ENCODE results near the gene SCGB2B2. TPM values are rescaled to one million over a fixed set of nuclear protein-coding genes. Genes with fewer than 3 reads are reported as not detected.
A peak's percentile ranks its signal among the peaks of the same experiment; 100 is the strongest.

SCGB2B2 gene
- total and polyA plus RNA-seq, 7 donors = 0.13 to 1.1 (median 0.21) TPM

DNA sequence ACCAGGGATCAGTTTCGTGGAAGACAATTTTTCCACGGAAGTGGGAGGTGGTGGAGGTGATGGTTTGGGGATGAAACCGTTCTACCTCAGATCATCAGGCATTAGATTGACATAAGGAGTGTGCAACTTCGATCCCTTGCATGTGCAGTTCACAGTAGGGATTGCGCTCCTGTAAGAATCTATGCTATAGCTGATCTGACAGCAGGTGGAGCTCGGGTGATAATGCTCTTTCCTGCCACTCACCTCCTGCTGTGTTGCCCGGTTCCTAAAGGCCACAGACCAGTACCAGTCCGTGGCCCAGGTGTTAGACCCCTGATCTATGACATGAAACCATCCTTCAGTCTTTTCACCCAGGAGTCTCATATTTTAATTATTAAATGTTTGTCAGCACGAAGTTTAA lies 4.5 kb upstream of the SCGB2B2 start:
- TF ChIP-seq, protein P1, sequence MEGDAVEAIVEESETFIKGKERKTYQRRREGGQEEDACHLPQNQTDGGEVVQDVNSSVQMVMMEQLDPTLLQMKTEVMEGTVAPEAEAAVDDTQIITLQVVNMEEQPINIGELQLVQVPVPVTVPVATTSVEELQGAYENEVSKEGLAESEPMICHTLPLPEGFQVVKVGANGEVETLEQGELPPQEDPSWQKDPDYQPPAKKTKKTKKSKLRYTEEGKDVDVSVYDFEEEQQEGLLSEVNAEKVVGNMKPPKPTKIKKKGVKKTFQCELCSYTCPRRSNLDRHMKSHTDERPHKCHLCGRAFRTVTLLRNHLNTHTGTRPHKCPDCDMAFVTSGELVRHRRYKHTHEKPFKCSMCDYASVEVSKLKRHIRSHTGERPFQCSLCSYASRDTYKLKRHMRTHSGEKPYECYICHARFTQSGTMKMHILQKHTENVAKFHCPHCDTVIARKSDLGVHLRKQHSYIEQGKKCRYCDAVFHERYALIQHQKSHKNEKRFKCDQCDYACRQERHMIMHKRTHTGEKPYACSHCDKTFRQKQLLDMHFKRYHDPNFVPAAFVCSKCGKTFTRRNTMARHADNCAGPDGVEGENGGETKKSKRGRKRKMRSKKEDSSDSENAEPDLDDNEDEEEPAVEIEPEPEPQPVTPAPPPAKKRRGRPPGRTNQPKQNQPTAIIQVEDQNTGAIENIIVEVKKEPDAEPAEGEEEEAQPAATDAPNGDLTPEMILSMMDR (IDR thresholded peaks at IDR 0.05) = no peak
- H3K36me3 ChIP-seq (ENCODE audit: insufficient read depth in 1 of 2, low read depth in 1 of 2) = peaks cover 9 to 73% of the 10 kb centered on the region in 2 donors
- 95 to 97% (median 96%) methylated on average over 9 of the region's 9 CpGs for WGBS, 3 donors
- intact Hi-C loops (cut with DNase I) = no loop called here
- no peaks in the 10 kb centered on the region for H3K27me3 ChIP-seq (ENCODE audit: insufficient read depth in 3 of 3, low read length in 2 of 3)
- ATAC-seq (no peak), DNase-seq (no peak)
- peaks cover 15% of the 10 kb centered on the region for H3K4me1 ChIP-seq
- H3K9me3 ChIP-seq = peaks cover 25% of the 10 kb centered on the region
- no peak overlapping the region for H3K27ac ChIP-seq
- H3K4me3 ChIP-seq = no peak overlapping the region

DNA sequence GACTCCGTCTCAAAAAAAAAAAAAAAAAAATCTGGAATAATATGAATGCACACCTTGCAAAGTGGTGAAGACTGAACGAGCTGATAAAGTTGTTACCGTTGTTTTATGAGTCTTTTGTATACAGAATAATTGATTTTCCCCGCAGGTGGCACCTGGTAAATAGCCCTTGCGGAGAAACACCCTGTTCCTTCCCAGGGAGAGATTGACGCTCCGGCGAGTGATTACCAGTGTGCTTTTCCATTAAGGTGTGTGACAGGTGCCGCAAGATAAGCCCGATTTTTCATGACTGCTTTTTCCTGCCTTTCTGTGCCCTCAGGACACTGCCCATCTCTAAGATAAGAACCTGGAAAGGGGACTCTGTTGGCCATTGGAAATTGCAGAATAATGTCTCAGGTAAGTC lies 1.5 kb upstream of the SCGB2B2 start:
- H3K4me3 ChIP-seq = peak overlapping the region; percentile 83
- TF ChIP-seq, protein P1 (IDR thresholded peaks at IDR 0.05) = no peak
- H3K27me3 ChIP-seq (ENCODE audit: insufficient read depth in 3 of 3, low read length in 2 of 3) = no peaks in the 10 kb centered on the region
- 38 to 51% (median 43%) methylated on average over 10 of the region's 10 CpGs for WGBS, 3 donors
- H3K36me3 ChIP-seq (ENCODE audit: insufficient read depth in 1 of 2, low read depth in 1 of 2) = peaks cover 9 to 48% of the 10 kb centered on the region in 2 donors
- peak overlapping the region; percentile 98 for H3K27ac ChIP-seq
- intact Hi-C loops (cut with DNase I) = loop anchor here (5.0 to 10.0 kb wide), 2 partner anchors 36 to 56 kb away; partner anchors contain the start of gene ZNF181 (in 1 of the 2)
- DNase-seq = no peak
- peaks cover 9% of the 10 kb centered on the region for H3K9me3 ChIP-seq
- H3K4me1 ChIP-seq = peaks cover 40% of the 10 kb centered on the region
- no peak for ATAC-seq

DNA sequence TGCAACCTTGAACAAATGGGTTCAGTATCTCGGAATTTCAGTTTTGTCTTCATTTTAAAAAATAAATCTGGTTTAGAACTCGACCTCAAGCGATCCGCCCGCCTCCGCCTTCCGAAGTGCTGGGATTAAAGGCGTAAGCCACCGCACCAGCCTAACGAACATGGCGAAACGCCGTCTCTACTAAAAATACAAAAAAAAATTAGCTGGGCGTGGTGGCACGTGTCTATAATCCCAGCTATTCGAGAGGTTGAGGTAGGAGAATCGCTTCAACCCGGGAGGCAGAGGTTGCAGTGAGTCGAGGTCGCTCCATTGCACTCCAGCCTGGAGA lies 1.1 kb upstream of the SCGB2B2 start:
- DNase-seq (no peak), ATAC-seq (peak in 1 of 4 donors; percentile 9)
- peak overlapping the region; percentile 83 for H3K4me3 ChIP-seq
- WGBS, 3 donors = 1 to 2% (median 1%) methylated on average over 20 of the region's 20 CpGs
- H3K9me3 ChIP-seq = peaks cover 9% of the 10 kb centered on the region
- H3K27me3 ChIP-seq (ENCODE audit: insufficient read depth in 3 of 3, low read length in 2 of 3) = no peaks in the 10 kb centered on the region
- peaks cover 44% of the 10 kb centered on the region for H3K4me1 ChIP-seq
- peaks cover 9 to 44% of the 10 kb centered on the region in 2 donors for H3K36me3 ChIP-seq (ENCODE audit: insufficient read depth in 1 of 2, low read depth in 1 of 2)
- TF ChIP-seq, protein P1 (IDR thresholded peaks at IDR 0.05) = no peak
- intact Hi-C loops (cut with DNase I) = loop anchor here (5.0 to 10.0 kb wide), 2 partner anchors 36 to 57 kb away; partner anchors contain the start of gene ZNF181 (in 1 of the 2)
- peak overlapping the region; percentile 98 for H3K27ac ChIP-seq

DNA sequence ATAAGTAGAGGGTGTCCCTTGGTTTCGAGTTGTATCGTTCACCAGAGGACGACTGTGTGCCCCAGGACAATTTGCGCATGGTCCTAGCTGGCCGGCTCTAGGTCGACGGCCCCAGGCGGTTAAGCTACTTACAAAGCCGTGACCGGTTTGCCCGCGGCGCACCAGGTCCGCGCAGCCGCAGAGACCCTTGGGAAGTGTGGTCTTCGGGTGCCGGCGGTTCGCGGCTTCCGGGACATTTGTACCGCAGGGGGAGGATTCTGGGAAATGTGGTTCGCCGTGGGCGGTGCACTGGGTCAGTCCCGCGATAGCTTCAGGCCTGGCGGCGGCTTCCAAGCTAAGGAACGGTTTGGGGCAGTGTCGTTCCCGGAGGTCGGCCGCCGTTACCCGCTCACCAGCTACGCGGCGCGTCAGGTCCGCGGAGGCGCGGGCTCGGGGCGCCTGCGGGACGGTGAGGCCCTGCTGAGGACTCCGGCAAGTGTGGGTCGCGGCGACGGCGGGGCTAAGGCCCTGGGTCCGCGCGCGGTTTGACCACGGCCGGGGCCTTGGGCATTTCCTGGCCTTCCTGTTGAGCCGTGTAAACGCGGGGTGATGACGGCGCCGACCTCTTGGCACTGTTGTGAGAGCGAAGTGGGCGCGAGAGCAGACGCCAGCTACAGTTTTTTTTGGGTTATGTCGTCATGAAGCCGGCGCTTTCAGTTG lies 576 bp upstream of the SCGB2B2 start, which contains the start of gene ZNF302:
TSS of gene ZNF302 (plus strand) at position 293 of the 699 bp plus-strand sequence. CDS start 1,127 bp downstream, outside the sequence.
- Histone ChIP-seq H3K9me3 (peaks cover 9% of the 10 kb centered on the region), H3K36me3 (ENCODE audit: insufficient read depth in 1 of 2, low read depth in 1 of 2) (peaks cover 6 to 39% of the 10 kb centered on the region in 2 donors), H3K27me3 (ENCODE audit: insufficient read depth in 3 of 3, low read length in 2 of 3) (no peaks in the 10 kb centered on the region), H3K27ac (peak within 1 kb of the TSS; percentile 98), H3K4me3 (peak within 1 kb of the TSS; percentile 83), H3K4me1 (peaks cover 44% of the 10 kb centered on the region)
- ATAC-seq (peak; percentile 97 to 99 (median 98)), DNase-seq (peak; percentile 97 to 98)
- TF ChIP-seq, protein P1 (IDR thresholded peaks at IDR 0.05) = no peak
- intact Hi-C loops (cut with DNase I) = loop anchor here (5.0 to 10.0 kb wide), 2 partner anchors 35 to 57 kb away; partner anchors contain the start of gene ZNF181 (in 1 of the 2)
- 0 to 1% (median 1%) methylated on average over 71 to 74 of the region's 74 CpGs for WGBS, 3 donors
